NCI-H128 (cell line): ENCODE measurements around the gene LRRC2.
"Not testable (repeated sequence)": the region's sequence is repeated elsewhere in the genome, so short reads cannot be mapped to it uniquely, and the experiment has no call there.

Source experiments
- DNase-seq: peaks from one replicate; lab custom pipeline; 2025; ENCODE audit not compliant: unreplicated experiment; lab: John Stamatoyannopoulos, UW

Gene LRRC2

DNA sequence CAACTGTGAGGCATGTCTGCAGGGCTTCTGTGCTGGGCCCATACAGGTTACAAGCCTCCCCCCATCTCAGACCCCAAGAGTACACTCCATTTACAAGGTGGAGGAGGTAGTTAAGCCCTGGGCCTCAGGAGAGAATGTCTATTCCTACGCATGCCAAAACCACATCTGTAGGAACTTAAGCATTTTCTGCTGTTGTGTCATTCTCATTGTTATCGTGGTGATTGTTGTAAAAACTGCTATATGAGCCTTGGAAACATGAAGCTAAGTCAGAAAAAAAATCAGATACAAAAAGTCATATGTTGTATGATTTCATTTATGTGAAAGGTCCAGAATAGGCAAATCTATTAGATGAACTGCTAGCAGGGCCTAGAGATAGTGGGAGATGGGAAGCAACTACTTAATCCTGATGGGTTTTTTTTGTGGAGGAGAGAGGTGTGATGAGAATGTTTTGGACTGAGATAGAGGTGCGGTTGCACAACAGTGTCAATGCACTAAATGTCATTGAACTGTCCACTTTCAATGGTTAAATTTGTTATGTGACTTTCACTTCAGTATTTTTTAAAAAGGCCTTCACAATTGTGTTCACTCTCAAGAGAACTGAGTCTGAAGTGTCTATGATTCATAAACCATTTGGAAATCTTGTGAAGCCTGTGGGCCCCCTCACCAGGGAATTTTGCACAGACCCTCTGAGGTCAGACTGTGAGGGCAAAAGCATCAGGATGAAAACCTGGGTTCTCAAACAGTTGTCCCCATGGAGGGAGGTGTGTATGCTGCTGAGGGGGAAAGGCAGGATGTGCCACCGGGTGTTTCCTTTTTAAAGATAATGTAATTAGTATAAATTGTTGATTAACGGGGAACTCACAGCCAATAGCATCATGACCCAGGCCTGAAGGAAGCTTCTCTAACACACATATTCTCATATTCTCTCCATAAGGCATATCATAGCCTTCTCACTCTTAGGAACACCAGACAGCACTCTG, 65.2 kb downstream of the LRRC2 start:
- no peak for DNase-seq

DNA sequence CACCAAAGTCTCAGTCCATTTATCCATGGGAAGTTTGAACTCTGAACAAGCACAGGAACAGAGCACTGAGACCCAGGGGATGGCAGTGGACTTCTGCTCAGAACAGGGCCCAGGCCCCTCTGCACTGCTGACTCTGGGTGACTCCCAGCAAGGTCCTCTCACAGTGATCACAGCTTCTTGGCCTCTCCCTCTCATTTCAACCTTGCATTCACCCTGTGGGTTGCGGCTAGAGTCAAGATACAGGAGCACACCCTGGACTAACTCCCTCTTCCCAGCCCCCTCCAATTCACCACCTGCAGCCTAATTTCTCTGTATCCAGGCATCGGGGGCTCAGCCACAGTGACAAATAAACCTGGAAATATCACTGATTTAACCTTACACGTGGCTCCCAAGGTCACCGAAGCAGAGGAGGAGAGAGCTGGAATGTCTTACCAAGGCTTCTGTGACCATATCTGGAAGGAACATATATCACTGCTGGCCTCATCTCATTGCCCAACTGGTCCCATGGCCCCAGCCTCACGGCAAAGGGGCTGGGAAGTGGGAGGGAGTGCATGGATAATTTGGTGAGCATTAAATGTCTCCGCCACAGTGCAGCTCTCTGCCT, 67.1 kb downstream of the LRRC2 start:
- DNase-seq: no peak

DNA sequence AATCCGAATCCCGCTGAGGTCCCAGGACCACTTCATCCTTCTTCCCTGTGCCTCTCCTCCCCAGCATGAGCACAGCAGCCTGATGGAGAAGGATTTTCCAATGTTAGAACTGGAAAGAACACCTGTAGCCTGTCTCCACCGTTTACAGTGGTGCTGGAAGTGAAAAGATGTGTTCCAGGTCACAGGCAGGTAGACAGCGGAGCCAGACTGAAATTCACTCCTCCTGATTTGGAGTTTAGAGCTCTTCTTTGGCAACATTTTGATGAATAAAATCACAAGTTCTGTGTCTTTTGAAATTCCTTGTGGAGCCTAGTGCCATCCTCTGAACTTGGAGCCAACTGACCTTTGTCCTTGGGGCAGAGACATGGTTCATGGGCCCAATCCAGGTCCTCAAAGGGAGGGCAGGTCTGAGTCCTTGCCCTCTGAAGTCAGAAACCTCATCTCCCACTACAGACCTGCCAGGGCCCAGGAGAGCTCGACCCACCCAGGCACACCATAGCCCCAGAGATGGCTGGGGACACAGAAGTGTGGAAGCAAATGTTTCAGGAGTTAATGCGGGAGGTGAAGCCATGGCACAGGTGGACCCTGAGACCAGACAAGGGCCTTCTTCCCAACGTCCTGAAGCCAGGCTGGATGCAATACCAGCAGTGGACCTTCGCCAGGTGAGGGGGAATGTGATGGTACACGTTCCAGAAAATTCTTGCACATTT, 68.4 kb downstream of the LRRC2 start, which contains the start of gene RTP3:
Gene RTP3 (plus strand): TSS at position 421 of the 710 bp plus-strand sequence. CDS start 87 bp downstream, at position 508.
- no peak for DNase-seq

DNA sequence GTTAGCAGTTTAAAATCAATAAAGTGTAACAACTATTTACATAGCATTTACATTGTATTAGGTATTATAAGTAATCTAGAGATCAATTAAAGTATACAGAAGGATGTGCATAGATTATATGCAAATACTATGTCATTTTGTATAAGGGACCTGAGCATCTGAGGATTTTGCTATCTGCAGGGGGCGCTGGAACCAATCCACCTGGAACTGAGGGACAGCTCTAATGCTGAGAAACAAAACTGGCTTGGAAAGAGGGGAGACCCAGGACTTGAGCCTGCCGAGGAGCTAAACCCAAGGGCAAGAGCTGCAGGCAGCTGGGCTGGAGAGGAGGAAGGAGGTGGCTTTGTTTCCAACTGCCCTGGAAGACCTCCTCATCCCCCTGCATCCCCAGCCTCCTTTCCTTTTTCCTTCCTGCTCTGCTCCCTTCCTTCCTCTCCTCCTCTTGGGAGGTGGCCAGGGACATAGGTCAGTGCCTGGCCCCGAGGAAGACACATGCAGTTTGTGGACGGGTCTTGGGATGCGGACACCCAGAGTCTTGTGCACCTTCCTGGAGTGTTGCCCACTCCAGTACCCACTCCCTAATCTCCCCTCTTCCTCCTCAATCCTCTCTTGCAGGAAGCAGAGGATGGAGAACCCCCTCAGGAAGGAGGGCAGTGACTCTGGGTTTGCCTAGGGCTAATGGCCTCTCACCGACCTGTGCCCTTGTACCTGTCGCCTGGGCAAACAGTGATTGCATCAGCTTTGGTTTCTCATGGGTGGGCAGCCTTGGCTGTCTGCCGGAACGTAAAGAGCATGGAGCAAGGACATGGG, 69.2 kb downstream of the LRRC2 start:
- no peak for DNase-seq

DNA sequence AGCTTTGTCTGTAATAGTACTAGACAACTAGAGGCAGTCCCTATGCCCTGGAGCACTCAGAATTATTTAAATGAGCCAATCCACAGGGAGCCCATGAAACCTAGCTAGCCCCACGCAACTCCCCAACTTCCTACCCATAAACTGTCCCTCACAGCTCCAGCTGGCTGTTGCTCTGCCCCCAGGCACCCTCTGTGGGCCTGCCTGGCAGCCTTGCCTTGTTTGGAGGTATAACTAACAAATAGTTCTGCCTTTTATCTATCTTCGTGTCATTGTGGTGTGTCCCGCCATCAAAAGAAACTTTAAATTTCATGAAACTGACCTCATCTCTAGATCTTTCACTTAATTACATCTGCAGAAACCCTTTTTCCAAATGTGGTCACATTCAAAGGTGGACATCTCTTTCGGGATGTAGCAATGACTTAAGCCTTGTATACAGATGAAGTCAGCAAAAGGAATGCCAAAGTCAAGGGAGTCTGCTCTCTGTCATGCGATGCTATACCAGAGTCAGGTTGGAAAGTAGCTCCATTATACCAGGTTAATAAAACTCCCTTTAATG, 70.1 kb downstream of the LRRC2 start:
- DNase-seq: no peak

DNA sequence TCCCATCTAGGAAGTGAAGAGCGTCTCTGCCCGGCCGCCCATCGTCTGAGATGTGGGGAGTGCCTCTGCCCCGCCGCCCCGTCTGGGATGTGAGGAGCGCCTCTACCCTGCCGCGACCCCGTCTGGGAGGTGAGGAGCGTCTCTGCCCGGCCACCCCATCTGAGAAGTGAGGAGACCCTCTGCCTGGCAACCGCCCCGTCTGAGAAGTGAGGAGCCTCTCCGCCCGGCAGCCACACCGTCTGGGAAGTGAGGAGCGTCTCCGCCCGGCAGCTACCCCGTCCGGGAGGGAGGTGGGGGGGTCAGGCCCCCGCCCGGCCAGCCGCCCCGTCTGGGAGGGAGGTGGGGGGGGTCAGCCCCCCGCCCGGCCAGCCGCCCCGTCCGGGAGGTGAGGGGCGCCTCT, 71.6 kb downstream of the LRRC2 start:
- not testable (repeated sequence) for DNase-seq

DNA sequence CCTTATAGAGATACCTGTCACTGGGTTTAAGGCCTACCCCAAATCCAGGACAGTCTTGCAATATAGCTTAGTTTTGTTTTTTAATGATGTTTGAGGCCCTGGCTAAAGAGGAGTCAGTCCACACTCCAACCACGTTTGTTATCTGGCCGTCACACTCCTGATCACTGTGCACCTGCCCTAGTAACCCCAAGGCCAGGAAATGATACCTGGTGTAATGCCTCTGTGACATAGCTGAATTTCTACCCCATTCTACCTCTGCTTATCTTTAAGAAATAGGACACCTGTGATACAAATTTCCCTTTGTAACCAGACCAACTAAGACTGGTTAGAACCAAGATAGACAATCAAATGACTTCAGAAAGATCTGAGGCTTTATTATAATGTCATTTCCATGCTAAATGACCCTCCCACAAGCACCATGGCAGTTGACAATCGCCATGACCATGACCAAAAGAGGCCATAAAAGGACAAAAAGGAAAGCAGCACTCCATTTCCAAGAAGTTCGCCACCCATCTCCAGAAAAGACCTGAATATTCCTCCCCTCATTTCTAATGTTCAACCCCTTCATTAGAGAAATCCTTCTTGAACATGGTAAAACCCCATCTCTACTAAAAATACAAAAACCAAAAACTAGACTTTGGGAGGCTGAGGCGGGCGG, 73.1 kb downstream of the LRRC2 start:
- no peak for DNase-seq

DNA sequence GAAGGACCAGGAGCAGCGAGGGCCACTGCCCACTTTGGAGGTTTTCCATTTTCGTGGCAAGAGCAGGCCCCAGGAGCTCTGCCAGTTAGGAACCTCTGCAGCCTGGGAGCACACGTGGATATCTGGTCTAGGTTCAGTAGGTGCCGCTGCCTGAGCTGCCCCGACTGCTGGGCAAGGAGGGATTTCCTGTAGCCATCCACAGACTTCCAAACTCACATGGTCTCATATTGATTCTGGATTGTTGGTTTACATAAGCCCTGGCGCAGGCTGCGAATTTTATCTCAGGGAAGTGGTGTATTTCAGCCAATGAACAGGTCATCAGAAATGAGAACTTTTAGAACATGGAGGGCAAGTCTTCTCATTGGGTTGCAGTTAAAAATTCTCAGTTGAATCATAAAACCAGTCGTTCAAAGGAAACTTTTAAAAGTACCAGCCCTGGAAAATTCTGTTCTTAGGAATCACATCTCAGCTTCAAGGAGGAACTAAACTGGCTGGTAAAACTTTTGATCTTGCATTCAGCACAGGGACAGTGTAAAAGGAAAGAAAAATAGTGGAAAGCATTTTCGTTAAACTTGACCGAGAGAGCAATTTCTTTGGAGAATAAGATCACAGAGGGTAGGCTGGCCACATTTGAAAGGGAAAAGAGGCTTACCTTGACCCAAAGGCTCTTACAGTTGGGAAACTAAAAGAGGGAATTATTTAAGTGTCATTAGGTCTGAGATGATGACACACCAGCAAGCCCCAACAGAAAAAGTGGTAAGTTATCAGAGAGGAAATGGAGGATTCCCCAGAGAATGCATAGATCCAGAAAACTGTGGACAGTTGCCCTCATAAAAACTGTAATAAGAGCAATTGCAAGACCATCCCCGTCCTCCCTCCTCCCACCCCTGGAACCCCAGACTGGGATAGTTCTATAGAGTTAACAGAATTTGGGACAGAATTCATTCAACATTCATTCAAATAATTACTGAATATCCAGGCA, 74.7 kb downstream of the LRRC2 start:
- DNase-seq: no peak

DNA sequence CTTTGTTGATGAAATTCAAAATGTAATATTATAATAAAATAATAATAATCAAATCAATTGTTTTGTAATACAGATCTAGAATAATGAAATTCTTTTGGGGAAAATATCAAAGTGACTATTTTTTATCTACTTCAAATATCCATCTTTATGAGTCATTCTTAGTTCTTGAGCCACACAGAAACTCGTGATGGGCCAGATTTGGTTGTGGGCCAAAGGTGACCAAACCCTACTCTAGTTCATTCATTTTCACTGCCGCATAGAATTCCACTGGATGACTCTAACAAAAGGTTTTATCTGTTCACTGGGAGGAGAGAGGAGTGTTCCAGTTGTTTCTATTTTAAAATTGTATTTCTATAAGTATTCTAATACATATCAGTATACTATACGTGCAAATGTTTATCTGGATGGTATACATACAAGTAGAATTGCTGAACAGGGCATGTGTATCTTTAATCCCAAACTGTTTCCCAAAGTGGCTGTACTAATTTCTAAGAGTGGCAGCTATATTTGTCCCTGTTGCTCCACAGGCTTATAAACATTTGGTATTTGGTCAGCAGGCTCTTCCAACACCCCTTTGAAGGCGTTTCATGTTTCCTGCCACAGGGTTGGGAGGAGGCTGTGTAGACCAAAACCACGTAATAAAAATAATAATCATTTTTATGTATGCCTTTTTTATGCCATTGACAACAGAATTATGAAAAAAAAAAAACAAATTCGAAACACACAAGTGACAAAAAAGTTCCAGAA, 75.6 kb downstream of the LRRC2 start:
- no peak for DNase-seq

DNA sequence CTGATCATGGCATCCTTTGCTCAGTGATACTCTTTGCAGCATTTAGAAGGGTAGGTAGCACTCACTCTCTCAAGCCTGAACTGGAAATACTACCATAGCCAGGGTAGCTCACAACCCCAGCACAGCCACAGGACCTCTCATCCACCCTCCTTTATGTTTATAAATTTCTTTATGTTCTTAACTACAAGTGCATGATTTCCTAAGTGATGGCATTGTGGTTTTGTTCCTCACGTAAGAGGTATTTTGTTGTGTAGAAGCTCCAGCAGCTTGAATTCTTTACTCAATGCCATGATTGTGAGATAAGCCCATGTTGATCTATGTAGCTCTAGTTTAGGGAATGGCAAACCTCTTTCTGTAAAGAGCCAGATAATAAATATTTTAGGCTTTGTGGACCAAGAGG, 76.2 kb downstream of the LRRC2 start:
- DNase-seq: no peak

DNA sequence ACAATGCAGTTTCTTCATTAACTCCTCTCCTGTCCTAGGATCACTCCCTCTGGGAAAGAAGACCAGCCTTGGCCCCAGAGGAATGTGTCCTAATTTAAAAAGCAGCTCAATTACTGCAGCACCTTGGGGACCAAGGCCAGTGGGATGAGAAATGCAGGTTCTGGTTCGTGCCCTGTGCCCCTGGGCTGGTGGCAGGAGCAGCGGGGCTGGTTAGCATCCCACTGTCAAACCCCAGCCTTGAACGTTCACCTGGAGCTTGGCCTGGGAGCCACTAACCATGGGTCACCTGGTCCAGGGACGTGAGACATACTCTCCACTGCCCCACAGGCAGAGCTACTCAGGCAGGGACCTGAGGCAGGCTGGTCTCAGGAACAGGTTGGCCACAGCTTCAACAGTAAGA, 76.7 kb downstream of the LRRC2 start:
- no peak for DNase-seq

DNA sequence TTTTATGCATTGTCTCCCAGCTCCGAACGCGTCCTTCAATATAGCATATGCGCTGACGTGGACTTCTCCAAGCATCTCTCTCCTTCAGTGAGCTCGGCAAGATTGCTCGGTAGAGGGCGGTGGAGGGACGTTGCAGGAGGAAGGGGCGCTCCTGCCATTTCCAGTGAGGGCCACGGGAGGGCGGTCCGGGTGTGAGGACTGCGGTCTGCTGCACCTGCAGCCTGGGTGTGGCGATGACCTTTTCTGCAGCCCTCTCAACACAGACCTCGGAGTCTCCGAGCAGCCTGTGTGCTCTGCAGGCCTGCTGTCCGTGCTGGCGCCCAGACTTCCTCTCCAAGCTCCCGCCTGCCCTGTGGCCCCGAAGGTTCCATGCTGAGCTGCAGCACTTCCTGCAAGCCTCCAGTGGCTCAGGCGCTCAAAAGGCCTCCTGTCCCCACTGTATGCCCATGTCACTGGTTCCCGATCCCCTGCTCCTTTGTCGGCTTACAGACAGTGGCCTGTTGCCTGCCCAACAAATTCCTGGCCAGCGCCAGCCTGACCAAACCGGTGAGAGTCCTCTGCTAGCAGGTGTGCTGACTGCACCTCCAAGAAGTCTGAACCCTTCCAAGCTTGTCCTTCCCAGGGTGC, 77.3 kb downstream of the LRRC2 start:
- peak; percentile 78 for DNase-seq

DNA sequence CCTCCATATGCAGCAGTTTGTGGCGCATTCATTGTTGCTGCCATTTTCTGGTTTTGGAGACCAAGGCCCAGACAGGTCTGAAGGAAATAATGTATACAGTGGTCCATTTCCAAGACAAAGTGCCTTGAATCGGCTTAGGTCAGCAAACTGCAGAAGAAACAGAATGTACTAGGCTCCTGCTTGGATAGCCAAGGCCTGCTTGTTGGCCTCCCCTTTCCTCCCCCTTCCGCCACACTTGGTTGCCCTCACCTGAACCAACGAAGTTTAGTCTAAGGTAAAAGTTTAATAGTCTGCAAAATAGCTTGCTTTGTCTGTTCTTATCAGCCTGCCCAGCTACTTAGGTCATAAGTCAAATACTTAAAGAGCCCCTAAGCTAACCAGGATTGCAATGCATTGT, 80.3 kb downstream of the LRRC2 start:
- DNase-seq: no peak

DNA sequence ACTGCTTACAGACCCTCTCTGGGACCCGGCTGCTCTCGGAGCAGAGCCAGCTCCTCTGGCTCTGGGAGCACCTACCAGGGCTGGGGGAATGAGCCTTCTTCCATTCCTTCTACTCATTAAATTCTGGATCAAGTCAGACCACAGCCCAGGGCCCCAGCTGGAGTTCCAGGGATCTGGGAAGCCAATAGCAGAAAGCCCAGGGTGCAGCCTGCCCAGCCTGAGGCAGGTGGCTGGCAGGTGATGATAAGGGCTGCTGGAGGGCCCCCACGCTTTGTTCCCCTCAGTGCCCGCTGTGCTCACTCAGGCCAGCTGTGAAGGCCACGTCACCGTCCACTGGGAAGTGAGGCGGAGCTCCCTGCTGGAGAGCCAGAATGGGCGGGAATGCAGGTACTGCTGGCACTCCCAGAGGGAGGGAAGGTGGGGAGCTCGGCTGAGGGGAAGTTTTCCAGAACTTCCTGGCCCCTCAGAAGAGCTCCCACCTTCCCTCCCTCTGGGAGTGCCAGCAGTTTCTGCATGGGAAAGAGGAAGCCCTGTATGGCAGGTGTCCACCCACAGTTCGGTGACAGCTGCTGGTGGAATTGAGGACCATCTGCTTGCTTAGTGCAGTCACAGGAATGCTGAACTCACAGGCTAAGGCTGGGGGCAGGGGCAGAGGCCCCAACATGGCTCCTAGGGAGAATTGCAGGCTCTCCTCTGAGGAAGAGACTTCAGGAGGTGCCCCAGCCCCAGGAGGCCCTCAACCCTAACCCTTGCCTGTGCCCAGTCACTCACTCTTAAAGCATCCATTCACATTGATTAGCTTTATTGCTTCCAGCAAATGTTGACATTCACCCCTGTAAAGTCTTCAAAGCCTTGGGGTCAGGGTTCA, 81.0 kb downstream of the LRRC2 start:
- DNase-seq: no peak

DNA sequence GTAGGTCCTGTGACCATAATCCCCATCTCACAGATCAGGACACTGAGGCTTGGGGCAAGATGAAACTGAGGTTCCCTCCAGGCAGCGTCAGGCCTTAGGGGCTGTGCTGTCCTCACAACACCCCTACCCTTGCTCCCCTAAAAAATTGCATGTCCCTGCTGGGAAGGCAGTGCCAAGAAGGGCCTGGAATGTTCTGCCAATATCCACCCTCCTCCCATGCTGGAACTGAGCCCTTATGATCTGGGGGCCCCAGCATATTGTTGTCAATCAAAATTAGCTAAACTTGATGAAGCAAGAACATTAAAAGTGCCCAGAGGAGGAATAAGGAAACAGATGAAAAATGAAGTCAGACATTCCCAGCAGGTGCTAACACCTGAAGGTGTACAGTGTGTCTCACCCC, 81.7 kb downstream of the LRRC2 start:
- DNase-seq: no peak

DNA sequence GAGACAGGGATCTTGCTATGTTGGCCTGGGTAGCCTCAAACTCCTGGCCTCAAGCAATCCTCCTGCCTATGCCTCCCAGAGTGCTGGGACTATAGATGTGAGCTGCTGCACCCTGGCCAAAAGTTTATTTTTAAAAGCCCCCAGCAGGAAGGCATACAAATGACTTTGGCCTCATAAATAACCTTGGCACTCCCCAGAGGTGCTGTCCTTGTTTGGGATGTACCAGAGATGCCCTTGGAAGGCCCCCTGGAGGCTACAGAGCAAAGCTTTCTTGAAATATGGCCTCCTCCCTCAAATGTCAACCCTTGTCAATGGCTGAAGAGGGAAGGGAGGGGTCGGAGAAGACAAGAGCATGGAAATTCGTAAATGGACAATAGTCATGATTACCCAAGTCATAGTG, 82.3 kb downstream of the LRRC2 start:
- DNase-seq: no peak
